Hepatocyte (in vitro differentiated cells): Measurements from ENCODE around the gene GDPD5.

Experiments used
- EZH2 ChIP-seq: fragments of 200-600 bp; sonication (generic); IDR thresholded peaks from 2 replicates; pipeline ENCODE4 v1.6.1; 2016; ENCODE audit warnings: antibody characterized with exemption, mild to moderate bottlenecking, borderline replicate concordance
- TF ChIP-seq, protein P1 (sequence below): fragments of 200-600 bp; sonication (generic); IDR thresholded peaks from 2 replicates; pipeline ENCODE4 v1.5.1; 2016; ENCODE audit warnings: antibody characterized with exemption, mild to moderate bottlenecking; ENCODE audit not compliant: poor library complexity

DNA sequence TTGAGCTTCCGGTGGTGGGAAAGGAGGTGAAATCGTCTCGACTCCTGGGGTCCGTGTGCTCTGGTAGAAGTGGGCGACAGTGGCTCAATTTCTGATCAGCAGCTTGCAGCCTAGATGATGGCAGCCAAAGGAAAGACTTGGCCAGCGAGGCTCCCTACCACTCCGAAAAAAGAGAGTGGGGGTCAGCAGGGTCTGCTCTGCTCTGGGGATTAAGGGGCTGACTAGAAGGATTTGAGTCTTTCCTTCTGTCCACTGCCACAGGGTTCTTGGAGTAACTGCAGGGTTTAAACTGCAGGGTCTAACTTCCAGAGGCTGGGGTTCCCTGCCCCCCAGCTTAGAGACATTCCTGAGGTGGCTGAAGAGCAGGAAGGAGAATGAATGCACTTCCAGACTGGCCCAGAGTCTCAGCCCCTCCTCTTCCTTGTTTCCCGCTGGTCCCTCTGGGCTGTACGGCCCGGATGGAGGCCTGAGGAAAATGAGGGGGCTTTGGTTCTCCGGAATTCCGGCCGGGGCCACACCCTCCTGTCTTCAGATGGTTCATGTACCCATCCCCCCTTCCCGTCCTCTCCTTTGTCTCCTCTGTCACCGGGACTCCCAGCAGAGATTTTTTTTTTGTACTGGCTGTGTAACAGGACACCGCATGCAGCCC, 37.2 kb upstream of the GDPD5 start:
- TF ChIP-seq, protein P1, sequence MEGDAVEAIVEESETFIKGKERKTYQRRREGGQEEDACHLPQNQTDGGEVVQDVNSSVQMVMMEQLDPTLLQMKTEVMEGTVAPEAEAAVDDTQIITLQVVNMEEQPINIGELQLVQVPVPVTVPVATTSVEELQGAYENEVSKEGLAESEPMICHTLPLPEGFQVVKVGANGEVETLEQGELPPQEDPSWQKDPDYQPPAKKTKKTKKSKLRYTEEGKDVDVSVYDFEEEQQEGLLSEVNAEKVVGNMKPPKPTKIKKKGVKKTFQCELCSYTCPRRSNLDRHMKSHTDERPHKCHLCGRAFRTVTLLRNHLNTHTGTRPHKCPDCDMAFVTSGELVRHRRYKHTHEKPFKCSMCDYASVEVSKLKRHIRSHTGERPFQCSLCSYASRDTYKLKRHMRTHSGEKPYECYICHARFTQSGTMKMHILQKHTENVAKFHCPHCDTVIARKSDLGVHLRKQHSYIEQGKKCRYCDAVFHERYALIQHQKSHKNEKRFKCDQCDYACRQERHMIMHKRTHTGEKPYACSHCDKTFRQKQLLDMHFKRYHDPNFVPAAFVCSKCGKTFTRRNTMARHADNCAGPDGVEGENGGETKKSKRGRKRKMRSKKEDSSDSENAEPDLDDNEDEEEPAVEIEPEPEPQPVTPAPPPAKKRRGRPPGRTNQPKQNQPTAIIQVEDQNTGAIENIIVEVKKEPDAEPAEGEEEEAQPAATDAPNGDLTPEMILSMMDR, result no peak
- TF ChIP-seq EZH2, result no peak
